Activated T-cell treated with anti-CD3 and anti-CD28 coated beads, Interleukin-2, amount 50 U/mL, for 72 hours (primary cell): ENCODE results near the gene C20orf96. TPM values are rescaled to one million over a fixed set of nuclear protein-coding genes. Genes with fewer than 3 reads are reported as not detected.
"Not testable (repeated sequence)": the region's sequence is repeated elsewhere in the genome, so short reads cannot be mapped to it uniquely, and the experiment has no call there.

Experiments
- ATAC-seq, 2 donors: fragments of 150-1000 bp; cut with Tn5 transposase; replicated peaks in 1 of 2; 2 replicates each; pipeline ENCODE4 v1.10.0; 2021; ENCODE audit warnings: moderate library complexity in 2 of 2, mild to moderate bottlenecking in 1 of 2
- DNase-seq, 2 donors: peaks; one replicate each; pipeline ENCODE4 v3.0.0; 2021 to 2022; ENCODE audit warnings: mixed read lengths in 1 of 2
- H3K27ac Mint-ChIP-seq: one replicate; pipeline ENCODE4 v1.8.0; 2022; ENCODE audit warnings: mild to moderate bottlenecking, moderate library complexity, mixed read lengths
- H3K27me3 Mint-ChIP-seq: one replicate; pipeline ENCODE4 v1.8.0; 2022; ENCODE audit warnings: low read depth, mixed read lengths
- H3K36me3 Mint-ChIP-seq, 2 donors: one replicate each; pipeline ENCODE4 v1.8.0; 2022; ENCODE audit warnings: mixed read lengths in 2 of 2, mild to moderate bottlenecking in 1 of 2; ENCODE audit not compliant: insufficient read depth in 2 of 2
- H3K4me1 Mint-ChIP-seq: one replicate; pipeline ENCODE4 v1.8.0; 2022; ENCODE audit warnings: low read depth, mixed read lengths
- H3K4me3 Mint-ChIP-seq, 2 donors: one replicate each; pipeline ENCODE4 v1.8.0; 2022; ENCODE audit warnings: mild to moderate bottlenecking in 2 of 2, mixed read lengths in 2 of 2, moderate library complexity in 2 of 2
- H3K9me3 Mint-ChIP-seq, 2 donors: one replicate each; pipeline ENCODE4 v1.8.0; 2022; ENCODE audit warnings: mixed read lengths in 2 of 2
- total RNA-seq, 2 donors: library from RNA; stranded (reverse); gene quantifications; one replicate each; pipeline ENCODE4 v1.2.3, GENCODE V29; 2022

C20orf96 gene, protein sequence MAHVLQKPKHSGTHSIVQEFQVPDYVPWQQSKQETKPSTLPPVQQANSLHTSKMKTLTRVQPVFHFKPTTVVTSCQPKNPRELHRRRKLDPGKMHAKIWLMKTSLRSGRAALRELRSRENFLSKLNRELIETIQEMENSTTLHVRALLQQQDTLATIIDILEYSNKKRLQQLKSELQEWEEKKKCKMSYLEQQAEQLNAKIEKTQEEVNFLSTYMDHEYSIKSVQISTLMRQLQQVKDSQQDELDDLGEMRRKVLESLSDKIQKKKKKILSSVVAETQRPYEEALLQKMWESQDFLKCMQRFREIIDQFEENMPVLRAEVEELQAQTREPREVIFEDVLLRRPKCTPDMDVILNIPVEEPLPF
- 1 to 10 TPM; 6.4 to 9.4 TPM for total RNA-seq

DNA sequence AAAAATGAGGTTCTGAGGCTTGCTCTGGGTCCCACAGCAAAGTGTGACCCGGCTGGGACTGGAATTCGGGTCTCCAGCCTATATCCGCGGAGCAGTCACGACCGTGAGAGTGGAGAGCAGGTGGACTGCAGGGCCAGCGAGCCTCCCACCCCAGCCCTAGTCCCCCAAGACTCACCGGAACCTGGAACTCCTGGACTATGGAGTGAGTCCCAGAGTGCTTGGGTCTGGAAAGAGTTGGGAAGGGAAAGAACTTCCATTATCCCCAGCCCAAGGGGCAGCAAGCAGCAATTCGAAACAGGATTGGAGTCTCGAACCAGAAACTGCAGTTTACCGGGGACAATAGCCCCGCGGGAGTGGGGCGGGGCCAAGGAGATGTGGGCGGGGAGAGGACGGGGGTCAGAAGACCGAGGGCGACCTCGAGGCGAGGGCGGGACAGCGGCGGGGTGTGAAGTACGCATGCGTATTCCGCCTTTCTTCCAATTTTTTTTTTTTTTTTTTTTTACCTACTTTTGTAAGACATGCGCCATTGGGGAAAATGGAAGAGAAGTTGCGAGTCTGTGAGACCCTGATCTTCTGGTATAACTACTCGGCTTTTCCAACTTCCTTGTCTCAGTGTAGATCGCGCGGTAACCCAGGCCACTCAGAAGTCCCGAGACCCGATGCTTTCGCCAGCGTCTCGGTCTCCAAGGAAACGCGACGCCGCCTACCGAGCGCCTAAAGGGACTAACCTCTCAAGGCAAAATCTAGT, at the start of gene C20orf96:
Gene C20orf96 (minus strand): TSS at position 667 of the 748 bp plus-strand sequence. CDS start 140 bp downstream, at position 527.
- H3K27me3 Mint-ChIP-seq = no peaks in the 10 kb centered on the region
- peak; percentile 95 to 96 for ATAC-seq
- no peaks in the 10 kb centered on the region for H3K36me3 Mint-ChIP-seq
- peaks cover 24% of the 10 kb centered on the region for H3K4me1 Mint-ChIP-seq
- H3K9me3 Mint-ChIP-seq = no peaks in the 10 kb centered on the region
- H3K27ac Mint-ChIP-seq = peak within 1 kb of the TSS; percentile 86
- peak; percentile 90 to 93 for DNase-seq
- no peak within 1 kb of the TSS for H3K4me3 Mint-ChIP-seq

DNA sequence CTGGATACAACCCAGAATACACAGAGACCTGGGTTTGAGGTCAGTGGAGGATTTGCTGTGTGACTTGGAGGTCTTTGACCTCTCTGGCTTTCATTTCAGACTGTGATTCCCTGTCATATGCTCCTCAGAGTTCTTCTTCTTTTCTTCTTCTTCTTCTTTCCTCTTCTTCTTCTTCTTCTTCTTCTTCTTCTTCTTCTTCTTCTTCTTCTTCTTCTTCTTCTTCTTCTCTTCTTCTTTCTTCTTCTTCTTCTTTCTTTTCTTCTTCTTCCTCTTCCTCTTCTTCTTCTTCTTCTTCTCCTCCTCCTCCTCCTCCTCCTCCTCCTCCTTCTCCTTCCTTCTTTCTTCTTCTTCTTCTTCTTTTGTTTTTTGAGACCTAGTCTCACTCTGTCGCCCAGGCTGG, 45.5 kb upstream of the C20orf96 start:
- H3K27ac Mint-ChIP-seq, H3K4me3 Mint-ChIP-seq, H3K9me3 Mint-ChIP-seq, H3K36me3 Mint-ChIP-seq, DNase-seq, ATAC-seq, H3K27me3 Mint-ChIP-seq, H3K4me1 Mint-ChIP-seq: not testable (repeated sequence)

DNA sequence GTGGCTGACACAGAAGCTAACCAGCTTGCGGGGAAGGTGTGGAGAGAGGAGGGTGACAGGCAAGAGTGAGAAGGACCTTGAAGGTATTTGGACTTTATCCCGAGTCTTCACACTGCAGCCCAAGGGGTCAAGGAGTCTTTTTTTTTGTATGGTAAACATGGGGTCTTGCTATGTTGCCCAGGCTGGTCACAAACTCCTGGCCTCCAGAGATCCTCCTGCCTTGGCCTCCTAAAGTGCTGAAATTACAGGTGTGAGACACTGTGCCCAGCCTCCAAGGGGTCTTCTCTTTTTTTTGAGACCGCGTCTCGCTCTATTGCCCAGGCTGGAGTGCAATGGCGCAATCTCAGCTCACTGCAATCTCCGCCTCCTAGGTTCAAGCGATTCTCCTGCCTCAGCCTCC, 44.0 kb upstream of the C20orf96 start:
- Mint-ChIP-seq H3K27ac (no peak overlapping the region), H3K4me1 (peaks cover 8% of the 10 kb centered on the region), H3K9me3 (no peaks in the 10 kb centered on the region), H3K27me3 (no peaks in the 10 kb centered on the region), H3K4me3 (no peak overlapping the region), H3K36me3 (no peaks in the 10 kb centered on the region)
- DNase-seq (no peak), ATAC-seq (no peak)

DNA sequence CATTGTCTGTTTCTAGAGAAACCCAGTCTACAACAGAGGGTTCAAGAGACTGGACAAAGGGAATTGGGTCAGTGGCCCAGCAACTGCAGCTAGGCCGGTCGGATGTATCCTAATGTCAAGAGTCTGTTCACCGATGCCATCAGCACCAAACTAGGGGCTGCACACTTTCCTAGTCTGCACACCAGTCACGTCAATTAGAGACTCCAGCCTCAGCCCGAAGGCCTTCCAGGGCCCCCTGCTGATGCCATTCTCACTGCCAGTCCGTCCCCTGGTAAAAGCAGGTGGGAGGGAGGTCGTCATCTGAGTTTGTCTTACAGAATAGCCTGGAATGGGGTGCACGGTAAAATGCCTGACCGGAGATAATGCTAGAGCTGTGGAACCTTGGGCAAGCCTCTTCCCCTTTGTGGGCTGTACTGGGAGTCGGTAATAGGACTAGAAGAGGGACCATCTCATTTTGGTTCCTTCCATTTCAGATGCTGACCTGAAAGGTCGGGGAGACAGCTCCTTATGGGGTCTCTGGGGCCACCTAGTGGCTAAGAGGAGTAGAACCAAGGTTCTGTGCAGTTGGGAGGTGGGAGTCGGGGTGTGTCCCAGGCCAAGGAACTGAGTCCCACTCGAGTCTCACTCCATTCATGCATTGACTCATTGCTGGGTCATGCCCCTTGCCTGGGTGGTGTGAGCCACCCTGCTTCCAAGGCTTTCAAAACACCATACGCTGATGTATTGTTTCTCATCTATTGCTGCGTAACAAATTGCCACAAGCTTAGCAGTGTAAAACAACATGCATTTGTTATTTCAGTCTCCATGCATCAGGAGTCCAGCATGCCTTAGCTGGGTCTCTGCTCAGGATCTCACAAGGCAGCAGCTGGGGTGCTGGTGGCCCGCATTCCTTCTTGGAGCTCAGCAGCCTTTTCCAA, 39.9 kb upstream of the C20orf96 start:
- H3K27me3 Mint-ChIP-seq = no peaks in the 10 kb centered on the region

DNA sequence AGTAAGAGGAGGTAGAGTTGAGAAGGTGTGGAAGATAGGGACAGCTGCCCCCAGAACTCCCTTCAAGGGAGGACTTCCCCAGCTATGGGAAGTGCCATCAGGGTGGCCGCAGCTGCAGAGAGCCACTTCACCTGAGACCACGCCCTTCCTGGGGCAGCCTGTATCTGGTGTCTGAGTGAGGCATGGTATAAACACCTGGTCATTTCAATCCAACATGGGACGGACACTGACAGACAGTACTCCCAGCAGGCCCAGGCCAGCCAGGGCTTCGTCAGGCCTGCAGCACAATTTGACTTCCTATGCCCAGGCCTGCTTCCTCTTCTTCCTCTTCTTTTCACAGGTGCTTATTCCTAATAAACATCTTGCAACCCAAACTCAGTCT, 39.3 kb upstream of the C20orf96 start:
- Mint-ChIP-seq H3K27me3 (no peaks in the 10 kb centered on the region), H3K4me1 (peaks cover 29% of the 10 kb centered on the region), H3K36me3 (no peaks in the 10 kb centered on the region), H3K4me3 (no peak overlapping the region), H3K9me3 (no peaks in the 10 kb centered on the region), H3K27ac (no peak overlapping the region)
- no peak for ATAC-seq
- DNase-seq = no peak

More for the DNA sequence above, 39.9 kb upstream of the C20orf96 start:
- Mint-ChIP-seq H3K4me1 (peaks cover 29% of the 10 kb centered on the region), H3K9me3 (no peaks in the 10 kb centered on the region), H3K36me3 (no peaks in the 10 kb centered on the region), H3K4me3 (no peak overlapping the region), H3K27ac (no peak overlapping the region)
- ATAC-seq = peak; percentile 42
- peak; percentile 69 to 72 for DNase-seq

DNA sequence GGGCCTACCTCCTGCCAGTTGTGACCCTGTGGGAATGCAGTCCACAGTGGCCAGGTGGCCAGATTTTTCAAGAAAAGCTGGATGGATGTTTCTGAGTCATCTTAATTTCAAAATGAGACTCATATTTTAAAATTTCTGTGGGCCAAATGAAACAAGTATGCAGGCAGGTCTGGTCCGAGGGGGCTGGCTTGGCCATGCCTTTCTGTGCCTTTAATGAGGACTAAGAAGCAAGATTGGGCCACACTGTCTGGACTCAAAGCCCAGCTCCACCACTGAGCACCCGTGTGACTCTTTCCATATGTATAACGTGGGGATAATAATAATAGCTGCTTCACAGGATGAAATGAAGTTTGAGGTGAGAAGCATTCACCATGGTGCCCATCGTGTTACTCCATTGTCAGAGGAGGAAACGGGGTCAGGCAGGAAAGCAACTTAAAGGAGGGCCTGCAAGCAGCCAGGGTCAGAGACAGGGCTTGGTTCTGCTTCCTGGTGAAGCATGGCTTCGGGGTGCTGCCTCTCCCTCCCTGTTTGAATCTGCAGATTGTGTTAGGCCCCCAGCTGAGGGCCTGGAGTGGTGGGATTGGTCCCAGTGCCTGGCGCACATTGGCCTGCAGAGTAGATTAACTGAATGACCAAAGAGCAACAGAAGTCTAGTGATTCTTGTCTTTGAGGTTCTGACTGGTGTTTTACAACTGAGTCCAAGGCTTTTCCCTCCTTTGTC, 38.6 kb upstream of the C20orf96 start:
- ATAC-seq = no peak
- H3K27ac Mint-ChIP-seq = no peak overlapping the region
- no peaks in the 10 kb centered on the region for H3K9me3 Mint-ChIP-seq
- no peaks in the 10 kb centered on the region for H3K36me3 Mint-ChIP-seq
- H3K4me1 Mint-ChIP-seq = peaks cover 30% of the 10 kb centered on the region
- H3K4me3 Mint-ChIP-seq = peak overlapping the region; percentile 12 to 74
- H3K27me3 Mint-ChIP-seq = no peaks in the 10 kb centered on the region
- DNase-seq = no peak

DNA sequence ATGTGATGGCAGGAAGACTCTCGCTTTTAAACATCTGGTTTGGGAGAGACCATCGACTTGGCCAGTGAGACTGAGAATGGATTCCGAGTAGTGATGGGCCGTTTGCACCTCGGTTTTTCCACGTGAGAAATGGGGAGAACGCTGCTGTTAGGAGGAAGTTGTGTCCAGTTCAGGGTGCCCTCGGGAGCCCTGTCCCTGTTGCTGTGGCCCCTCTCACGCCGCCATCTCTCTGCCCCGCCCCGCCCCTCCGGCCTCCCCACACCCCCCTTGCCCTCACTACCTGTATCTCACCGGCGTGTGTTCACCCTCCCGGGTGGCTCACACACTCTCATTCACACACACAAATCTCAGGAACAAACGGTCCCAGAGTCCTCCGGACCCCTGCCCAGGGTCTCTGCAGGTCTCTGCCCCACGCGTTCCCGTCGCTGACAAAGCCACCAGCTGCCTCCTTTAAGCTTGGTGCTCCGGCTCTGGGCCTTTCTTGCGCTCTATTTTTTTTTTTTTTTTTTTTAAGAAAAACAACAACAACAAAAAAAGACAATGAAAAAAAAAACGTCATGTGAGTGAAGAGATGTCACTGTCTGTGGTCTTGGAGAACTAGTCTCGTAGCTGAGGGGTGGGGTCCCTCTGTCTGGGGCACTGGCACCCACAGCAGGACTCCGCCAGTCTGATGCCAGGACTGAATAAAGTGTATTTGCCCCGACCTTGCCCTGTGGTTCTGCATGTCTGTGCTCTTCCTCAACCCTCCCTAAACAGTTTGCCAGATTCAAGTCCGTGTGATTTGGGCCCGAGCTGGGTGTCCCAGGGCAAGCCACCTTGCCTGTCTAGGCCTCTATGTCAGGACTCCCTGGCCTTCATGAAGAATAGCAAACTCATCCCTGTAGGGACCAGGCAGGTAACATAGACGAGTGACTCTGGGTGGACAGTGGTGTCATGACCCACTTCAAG, 37.8 kb upstream of the C20orf96 start:
- Mint-ChIP-seq H3K4me1 (peaks cover 39% of the 10 kb centered on the region), H3K36me3 (no peaks in the 10 kb centered on the region)

DNA sequence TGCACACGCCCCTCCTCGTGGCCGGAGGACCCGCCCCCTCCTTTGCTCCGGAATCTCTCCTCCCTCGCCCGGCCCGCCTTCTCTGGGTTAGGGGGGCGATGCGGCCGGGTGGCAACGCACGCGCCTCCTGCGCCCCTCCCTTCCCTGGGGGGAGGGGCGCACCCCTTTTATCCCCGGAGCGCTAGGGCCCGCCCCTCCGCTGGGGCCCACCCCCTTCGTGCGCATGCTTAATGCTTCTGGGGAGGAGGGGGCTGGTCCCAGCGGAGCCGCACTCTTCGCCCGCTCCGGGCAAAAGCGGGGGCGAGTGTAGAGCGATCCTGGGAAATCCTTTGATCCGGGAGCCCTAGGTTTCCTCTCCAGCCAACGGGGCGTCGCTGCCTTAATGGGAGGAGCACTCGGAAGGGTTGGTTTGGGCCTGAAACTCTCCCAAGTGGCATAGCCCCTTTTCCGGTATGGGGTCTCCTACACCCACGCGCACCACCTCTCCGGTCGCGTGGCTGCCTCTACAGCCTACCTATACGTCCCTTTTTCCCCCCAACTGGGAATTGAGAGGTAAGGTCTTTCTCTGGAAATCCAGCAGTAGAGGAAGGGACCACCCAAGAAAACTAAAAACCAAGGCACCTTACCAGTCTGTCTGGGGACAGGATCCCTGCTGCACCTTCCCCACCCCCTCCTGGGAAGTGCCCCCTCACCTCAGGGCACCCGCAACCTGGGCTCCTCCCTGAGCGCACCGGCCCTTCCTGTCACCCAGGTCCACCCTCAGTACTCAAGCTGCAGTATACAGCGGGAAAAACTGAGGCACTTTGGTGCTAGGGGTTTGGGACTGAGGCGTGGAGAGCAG, 36.9 kb upstream of the C20orf96 start:
- Mint-ChIP-seq H3K27ac (no peak overlapping the region), H3K9me3 (no peaks in the 10 kb centered on the region), H3K36me3 (no peaks in the 10 kb centered on the region), H3K4me3 (peak overlapping the region; percentile 88 to 91), H3K27me3 (no peaks in the 10 kb centered on the region), H3K4me1 (peaks cover 39% of the 10 kb centered on the region)
- DNase-seq = peak; percentile 84 to 86
- ATAC-seq = peak; percentile 25 to 26

More for the DNA sequence above, 37.8 kb upstream of the C20orf96 start:
- H3K27ac Mint-ChIP-seq = no peak overlapping the region
- H3K9me3 Mint-ChIP-seq = no peaks in the 10 kb centered on the region
- peak overlapping the region; percentile 88 to 91 for H3K4me3 Mint-ChIP-seq
- ATAC-seq (no peak), DNase-seq (no peak)
- H3K27me3 Mint-ChIP-seq = no peaks in the 10 kb centered on the region

DNA sequence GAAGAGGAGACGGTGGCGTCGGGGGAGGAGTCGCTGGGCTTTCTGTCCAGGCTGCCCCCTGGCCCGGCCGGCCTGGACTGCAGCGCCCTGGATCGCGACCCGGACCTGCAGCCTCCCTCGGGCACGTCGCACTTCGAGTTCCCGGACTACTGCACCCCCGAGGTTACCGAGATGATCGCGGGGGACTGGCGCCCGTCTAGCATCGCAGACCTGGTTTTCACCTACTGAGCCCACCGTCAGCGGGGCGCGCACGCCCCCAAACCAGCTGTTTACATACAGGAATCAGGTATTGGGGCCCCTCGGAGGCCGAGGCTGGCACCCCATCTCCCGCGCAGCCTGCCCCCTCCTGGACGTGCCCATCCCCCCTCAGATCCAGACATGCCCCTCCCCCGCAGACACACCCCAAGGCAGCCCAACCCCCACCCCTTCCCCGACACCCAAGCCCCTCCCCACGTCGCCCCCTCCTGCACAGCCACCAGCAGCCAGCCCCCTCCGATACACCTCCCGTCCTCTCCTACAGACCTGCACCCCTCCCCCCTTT, 36.2 kb upstream of the C20orf96 start:
- Mint-ChIP-seq H3K4me3 (peak overlapping the region; percentile 88 to 91), H3K27me3 (no peaks in the 10 kb centered on the region), H3K27ac (no peak overlapping the region), H3K9me3 (no peaks in the 10 kb centered on the region), H3K4me1 (peaks cover 39% of the 10 kb centered on the region), H3K36me3 (no peaks in the 10 kb centered on the region)
- DNase-seq (no peak), ATAC-seq (peak in 1 of 2 donors; percentile 26)

DNA sequence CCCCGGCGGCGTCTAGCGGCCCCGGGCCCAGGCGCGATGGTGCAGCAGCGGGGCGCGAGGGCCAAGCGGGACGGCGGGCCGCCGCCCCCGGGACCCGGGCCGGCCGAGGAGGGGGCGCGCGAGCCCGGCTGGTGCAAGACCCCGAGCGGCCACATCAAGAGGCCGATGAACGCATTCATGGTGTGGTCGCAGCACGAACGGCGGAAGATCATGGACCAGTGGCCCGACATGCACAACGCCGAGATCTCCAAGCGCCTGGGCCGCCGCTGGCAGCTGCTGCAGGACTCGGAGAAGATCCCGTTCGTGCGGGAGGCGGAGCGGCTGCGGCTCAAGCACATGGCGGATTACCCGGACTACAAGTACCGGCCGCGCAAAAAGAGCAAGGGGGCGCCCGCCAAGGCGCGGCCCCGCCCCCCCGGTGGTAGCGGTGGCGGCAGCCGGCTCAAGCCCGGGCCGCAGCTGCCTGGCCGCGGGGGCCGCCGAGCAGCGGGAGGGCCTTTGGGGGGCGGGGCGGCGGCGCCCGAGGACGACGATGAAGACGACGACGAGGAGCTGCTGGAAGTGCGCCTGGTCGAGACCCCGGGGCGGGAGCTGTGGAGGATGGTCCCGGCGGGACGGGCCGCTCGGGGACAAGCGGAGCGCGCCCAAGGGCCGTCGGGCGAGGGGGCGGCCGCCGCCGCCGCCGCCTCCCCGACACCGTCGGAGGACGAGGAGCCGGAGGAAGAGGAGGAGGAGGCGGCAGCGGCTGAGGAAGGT, 35.5 kb upstream of the C20orf96 start:
- H3K36me3 Mint-ChIP-seq = no peaks in the 10 kb centered on the region
- H3K9me3 Mint-ChIP-seq = no peaks in the 10 kb centered on the region
- peaks cover 39% of the 10 kb centered on the region for H3K4me1 Mint-ChIP-seq
- H3K4me3 Mint-ChIP-seq = peak overlapping the region; percentile 88 to 91
- ATAC-seq (peak; percentile 3 to 5), DNase-seq (peak; percentile 64 to 68)
- no peaks in the 10 kb centered on the region for H3K27me3 Mint-ChIP-seq
- H3K27ac Mint-ChIP-seq = peak overlapping the region; percentile 27
